ENCODE data around the gene ASRGL1. TPM values are rescaled to one million over a fixed set of nuclear protein-coding genes. Genes with fewer than 3 reads are reported as not detected.
A peak's percentile ranks its signal among the peaks of the same experiment; 100 is the strongest.

The ASRGL1 gene
- polyA plus RNA-seq, 1 experiment: 0.61 TPM

DNA sequence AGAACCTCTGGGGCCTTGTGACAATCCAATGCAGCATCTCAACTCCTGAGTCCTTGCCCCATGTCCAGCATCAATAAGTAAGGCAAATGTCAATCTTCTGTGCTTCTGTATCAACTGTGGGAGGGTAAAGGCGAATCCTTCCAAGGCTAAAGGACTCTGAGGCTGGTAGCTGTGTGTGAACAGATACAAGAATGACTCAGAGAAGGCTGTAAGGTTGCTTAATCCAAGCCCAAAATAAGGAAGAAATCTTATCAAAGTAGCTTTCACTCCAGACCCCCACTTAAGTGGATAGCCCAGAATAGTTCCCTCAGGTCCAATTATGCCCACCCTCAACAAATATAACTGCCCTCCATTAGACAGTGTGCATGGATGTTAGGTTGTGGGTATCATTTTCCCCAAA lies 53.5 kb downstream of the ASRGL1 start:
- POLR2A ChIA-PET: interaction anchor here (0.6 kb wide), 1 partner anchor 170 kb away, joined by 3 read pairs; no protein-coding TSS in a partner anchor
- H3K27me3 ChIP-seq (ENCODE audit: control insufficient read depth, insufficient read depth, low read length): peaks cover 8% of the 10 kb centered on the region
- no peaks in the 10 kb centered on the region for H3K9me3 ChIP-seq (ENCODE audit: control insufficient read depth, insufficient read depth, low read length)
- DNase-seq (ENCODE audit: low read depth, low spot score): no peak
- H3K4me3 ChIP-seq (ENCODE audit: low read depth, low read length): no peak overlapping the region
- TF ChIP-seq, protein P1, sequence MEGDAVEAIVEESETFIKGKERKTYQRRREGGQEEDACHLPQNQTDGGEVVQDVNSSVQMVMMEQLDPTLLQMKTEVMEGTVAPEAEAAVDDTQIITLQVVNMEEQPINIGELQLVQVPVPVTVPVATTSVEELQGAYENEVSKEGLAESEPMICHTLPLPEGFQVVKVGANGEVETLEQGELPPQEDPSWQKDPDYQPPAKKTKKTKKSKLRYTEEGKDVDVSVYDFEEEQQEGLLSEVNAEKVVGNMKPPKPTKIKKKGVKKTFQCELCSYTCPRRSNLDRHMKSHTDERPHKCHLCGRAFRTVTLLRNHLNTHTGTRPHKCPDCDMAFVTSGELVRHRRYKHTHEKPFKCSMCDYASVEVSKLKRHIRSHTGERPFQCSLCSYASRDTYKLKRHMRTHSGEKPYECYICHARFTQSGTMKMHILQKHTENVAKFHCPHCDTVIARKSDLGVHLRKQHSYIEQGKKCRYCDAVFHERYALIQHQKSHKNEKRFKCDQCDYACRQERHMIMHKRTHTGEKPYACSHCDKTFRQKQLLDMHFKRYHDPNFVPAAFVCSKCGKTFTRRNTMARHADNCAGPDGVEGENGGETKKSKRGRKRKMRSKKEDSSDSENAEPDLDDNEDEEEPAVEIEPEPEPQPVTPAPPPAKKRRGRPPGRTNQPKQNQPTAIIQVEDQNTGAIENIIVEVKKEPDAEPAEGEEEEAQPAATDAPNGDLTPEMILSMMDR (IDR thresholded peaks at IDR 0.05; ENCODE audit: low read depth, low read length): no peak
- CTCF ChIA-PET: interaction anchor here (0.5 to 4.2 kb wide), 6 partner anchors 9 to 170 kb away, joined by 3 to 38 read pairs (median 6); no protein-coding TSS in a partner anchor
- no peak overlapping the region for H3K27ac ChIP-seq (ENCODE audit: low read depth, low read length)

DNA sequence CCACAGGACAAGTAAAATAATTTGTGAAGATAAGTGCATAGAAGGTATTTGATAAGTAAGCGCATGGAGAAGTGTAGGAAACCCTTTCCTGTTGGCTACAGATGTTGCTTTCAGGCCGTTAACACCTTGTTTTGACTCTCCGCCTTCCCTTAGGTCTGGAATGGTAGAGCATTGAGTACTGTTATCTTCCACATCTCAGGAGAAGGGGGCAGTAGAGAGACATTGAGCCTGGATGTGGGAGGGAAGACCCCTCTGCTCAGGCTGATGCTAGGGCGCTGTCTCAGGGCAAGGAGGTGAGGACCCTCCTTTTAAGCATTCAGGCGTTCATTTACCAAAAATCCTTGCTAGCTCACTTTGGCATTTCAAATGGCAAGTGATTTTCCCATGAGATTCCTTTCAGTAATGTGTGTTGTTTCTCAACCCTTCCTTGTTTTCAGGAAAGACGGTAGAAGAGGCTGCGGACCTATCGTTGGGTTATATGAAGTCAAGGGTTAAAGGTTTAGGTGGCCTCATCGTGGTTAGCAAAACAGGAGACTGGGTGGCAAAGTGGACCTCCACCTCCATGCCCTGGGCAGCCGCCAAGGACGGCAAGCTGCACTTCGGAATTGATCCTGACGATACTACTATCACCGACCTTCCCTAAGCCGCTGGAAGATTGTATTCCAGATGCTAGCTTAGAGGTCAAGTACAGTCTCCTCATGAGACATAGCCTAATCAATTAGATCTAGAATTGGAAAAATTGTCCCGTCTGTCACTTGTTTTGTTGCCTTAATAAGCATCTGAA lies 54.6 kb downstream of the ASRGL1 start:
- H3K4me3 ChIP-seq (ENCODE audit: low read depth, low read length): no peak overlapping the region
- no peak overlapping the region for H3K27ac ChIP-seq (ENCODE audit: low read depth, low read length)
- H3K9me3 ChIP-seq (ENCODE audit: control insufficient read depth, insufficient read depth, low read length): no peaks in the 10 kb centered on the region
- POLR2A ChIA-PET: no interaction called here
- TF ChIP-seq, protein P1 (IDR thresholded peaks at IDR 0.05; ENCODE audit: low read depth, low read length): peak; percentile 23; the same call in 1 of the 2 replicates
- DNase-seq (ENCODE audit: low read depth, low spot score): no peak
- CTCF ChIA-PET: interaction anchor here (4.2 to 5.4 kb wide), 2 partner anchors 151 to 168 kb away, joined by 38 to 120 read pairs; no protein-coding TSS in a partner anchor
- H3K27me3 ChIP-seq (ENCODE audit: control insufficient read depth, insufficient read depth, low read length): peaks cover 8% of the 10 kb centered on the region

DNA sequence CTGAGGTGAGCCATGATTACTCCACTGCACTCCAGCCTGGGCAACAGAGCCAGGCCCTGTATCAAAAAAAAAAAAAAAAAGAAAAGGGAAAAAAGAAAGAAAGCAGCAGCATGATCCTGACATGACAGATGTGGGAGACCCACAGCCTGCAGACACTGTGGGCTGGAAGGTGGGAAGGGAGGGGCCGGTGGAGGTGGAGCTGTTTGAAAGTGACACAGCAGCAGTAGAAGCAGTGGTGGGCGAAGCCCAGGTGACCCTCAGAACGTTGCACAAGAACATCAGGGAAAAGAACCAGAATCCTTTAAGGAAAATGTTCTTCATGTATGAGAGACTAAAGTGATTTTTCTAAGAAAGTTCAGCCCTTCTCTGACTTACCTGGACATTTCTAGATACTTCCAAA lies 55.3 kb downstream of the ASRGL1 start:
- ChIA-PET POLR2A (no interaction called here), CTCF (interaction anchor here (0.8 to 5.4 kb wide), 5 partner anchors 32 to 303 kb away, joined by 3 to 120 read pairs (median 3); no protein-coding TSS in a partner anchor)
- Histone ChIP-seq H3K9me3 (ENCODE audit: control insufficient read depth, insufficient read depth, low read length) (no peaks in the 10 kb centered on the region), H3K4me3 (ENCODE audit: low read depth, low read length) (no peak overlapping the region), H3K27ac (ENCODE audit: low read depth, low read length) (no peak overlapping the region), H3K27me3 (ENCODE audit: control insufficient read depth, insufficient read depth, low read length) (peaks cover 8% of the 10 kb centered on the region)
- TF ChIP-seq, protein P1 (IDR thresholded peaks at IDR 0.05; ENCODE audit: low read depth, low read length): no peak
- no peak for DNase-seq (ENCODE audit: low read depth, low spot score)

- CTCF ChIA-PET: interaction anchor here (0.6 to 5.4 kb wide), 8 partner anchors 32 to 409 kb away, joined by 3 to 120 read pairs (median 7); no protein-coding TSS in a partner anchor
- H3K27me3 ChIP-seq (ENCODE audit: control insufficient read depth, insufficient read depth, low read length): peaks cover 8% of the 10 kb centered on the region
- DNase-seq (ENCODE audit: low read depth, low spot score): no peak
- H3K4me3 ChIP-seq (ENCODE audit: low read depth, low read length): no peak overlapping the region
- TF ChIP-seq, protein P1 (IDR thresholded peaks at IDR 0.05; ENCODE audit: low read depth, low read length): peak; percentile 26; the same call in 1 of the 2 replicates
- H3K9me3 ChIP-seq (ENCODE audit: control insufficient read depth, insufficient read depth, low read length): no peaks in the 10 kb centered on the region
- no peak overlapping the region for H3K27ac ChIP-seq (ENCODE audit: low read depth, low read length)
- POLR2A ChIA-PET: no interaction called here
Measured at GRCh38 chr11:62393061-62393611, 55.9 kb downstream of the ASRGL1 start.

- no peaks in the 10 kb centered on the region for H3K9me3 ChIP-seq (ENCODE audit: control insufficient read depth, insufficient read depth, low read length)
- H3K27me3 ChIP-seq (ENCODE audit: control insufficient read depth, insufficient read depth, low read length): peaks cover 8% of the 10 kb centered on the region
- POLR2A ChIA-PET: no interaction called here
- DNase-seq (ENCODE audit: low read depth, low spot score): no peak
- H3K4me3 ChIP-seq (ENCODE audit: low read depth, low read length): no peak overlapping the region
- CTCF ChIA-PET: interaction anchor here (0.6 to 5.4 kb wide), 9 partner anchors 150 to 408 kb away, joined by 3 to 120 read pairs (median 10); no protein-coding TSS in a partner anchor
- no peak overlapping the region for H3K27ac ChIP-seq (ENCODE audit: low read depth, low read length)
- TF ChIP-seq, protein P1 (IDR thresholded peaks at IDR 0.05; ENCODE audit: low read depth, low read length): no peak
Measured at GRCh38 chr11:62393735-62394134, 56.5 kb downstream of the ASRGL1 start.

Measured in AG04450 (cell line).